ENCODE data around the gene CCDC177. TPM values are rescaled to one million over a fixed set of nuclear protein-coding genes. Genes with fewer than 3 reads are reported as not detected.
"Not testable (repeated sequence)": the region's sequence is repeated elsewhere in the genome, so short reads cannot be mapped to it uniquely, and the experiment has no call there.

Gene CCDC177
- polyA plus RNA-seq, 1 donor: 0.05 TPM

GRCh38 chr14:69600304-69600891 is 25.7 kb upstream of the CCDC177 start:
- no peak for DNase-seq

GRCh38 chr14:69599431-69599830 is 24.8 kb upstream of the CCDC177 start:
- not testable (repeated sequence) for DNase-seq

- no peak for DNase-seq
Measured at GRCh38 chr14:69595336-69595735, 20.7 kb upstream of the CCDC177 start.

GRCh38 chr14:69594846-69595245 is 20.2 kb upstream of the CCDC177 start:
- no peak for DNase-seq

GRCh38 chr14:69593018-69593677 is 18.5 kb upstream of the CCDC177 start:
- peak; percentile 31 for DNase-seq

GRCh38 chr14:69591317-69591716 is 16.6 kb upstream of the CCDC177 start:
- no peak for DNase-seq

GRCh38 chr14:69587389-69587788 is 12.7 kb upstream of the CCDC177 start:
- no peak for DNase-seq

- no peak for DNase-seq
Measured at GRCh38 chr14:69586404-69586803, 11.7 kb upstream of the CCDC177 start.

- DNase-seq: no peak
Measured at GRCh38 chr14:69584389-69584788, 9.7 kb upstream of the CCDC177 start.

- DNase-seq: no peak
Measured at GRCh38 chr14:69582829-69583228, 8.2 kb upstream of the CCDC177 start.

GRCh38 chr14:69582212-69582611 is 7.5 kb upstream of the CCDC177 start:
- DNase-seq: no peak

- DNase-seq: no peak
Measured at GRCh38 chr14:69581316-69581935, 6.8 kb upstream of the CCDC177 start.

GRCh38 chr14:69580009-69580577 is 5.4 kb upstream of the CCDC177 start:
- DNase-seq: no peak

GRCh38 chr14:69579476-69579875 is 4.8 kb upstream of the CCDC177 start:
- DNase-seq: no peak

- DNase-seq: no peak
Measured at GRCh38 chr14:69574954-69575295, 254 bp upstream of the CCDC177 start.

GRCh38 chr14:69573831-69574262 is 824 bp downstream of the CCDC177 start:
- no peak for DNase-seq

- DNase-seq: no peak
Measured at GRCh38 chr14:69573205-69573830, 1.4 kb downstream of the CCDC177 start.

GRCh38 chr14:69572841-69573135 is 1.9 kb downstream of the CCDC177 start:
- DNase-seq: no peak

GRCh38 chr14:69572030-69572840 is 2.4 kb downstream of the CCDC177 start:
- DNase-seq: peak; percentile 57

- no peak for DNase-seq
Measured at GRCh38 chr14:69571449-69572029, 3.1 kb downstream of the CCDC177 start.

GRCh38 chr14:69570836-69571330 is 3.8 kb downstream of the CCDC177 start:
- no peak for DNase-seq

- no peak for DNase-seq
Measured at GRCh38 chr14:69569859-69570258, 4.8 kb downstream of the CCDC177 start.

All from left kidney (tissue), 2 donors.